HL-60 (cell line): Measurements from ENCODE around the gene INO80.

Experiments used
- CTCF ChIP-seq: IDR thresholded peaks from one replicate; pipeline ENCODE4 v1.5.1; 2011; ENCODE audit warnings: low read length, control low read depth, inconsistent platforms; ENCODE audit not compliant: insufficient read depth
- POLR2AphosphoS5 ChIP-seq: IDR thresholded peaks from 2 replicates; pipeline ENCODE4 v1.6.1; 2012; ENCODE audit warnings: low read depth

GRCh38 chr15:41102854-41103253 lies 13.2 kb downstream of the INO80 start:
- TF ChIP-seq POLR2AphosphoS5 (no peak), CTCF (no peak)
